Kidney tubule cell (primary cell): ENCODE results near the gene CAMK4.

Source experiments
- DNase-seq: peaks from one replicate; pipeline ENCODE4 v3.0.0-alpha.2; 2018; ENCODE audit warnings: low spot score

Gene CAMK4

DNA sequence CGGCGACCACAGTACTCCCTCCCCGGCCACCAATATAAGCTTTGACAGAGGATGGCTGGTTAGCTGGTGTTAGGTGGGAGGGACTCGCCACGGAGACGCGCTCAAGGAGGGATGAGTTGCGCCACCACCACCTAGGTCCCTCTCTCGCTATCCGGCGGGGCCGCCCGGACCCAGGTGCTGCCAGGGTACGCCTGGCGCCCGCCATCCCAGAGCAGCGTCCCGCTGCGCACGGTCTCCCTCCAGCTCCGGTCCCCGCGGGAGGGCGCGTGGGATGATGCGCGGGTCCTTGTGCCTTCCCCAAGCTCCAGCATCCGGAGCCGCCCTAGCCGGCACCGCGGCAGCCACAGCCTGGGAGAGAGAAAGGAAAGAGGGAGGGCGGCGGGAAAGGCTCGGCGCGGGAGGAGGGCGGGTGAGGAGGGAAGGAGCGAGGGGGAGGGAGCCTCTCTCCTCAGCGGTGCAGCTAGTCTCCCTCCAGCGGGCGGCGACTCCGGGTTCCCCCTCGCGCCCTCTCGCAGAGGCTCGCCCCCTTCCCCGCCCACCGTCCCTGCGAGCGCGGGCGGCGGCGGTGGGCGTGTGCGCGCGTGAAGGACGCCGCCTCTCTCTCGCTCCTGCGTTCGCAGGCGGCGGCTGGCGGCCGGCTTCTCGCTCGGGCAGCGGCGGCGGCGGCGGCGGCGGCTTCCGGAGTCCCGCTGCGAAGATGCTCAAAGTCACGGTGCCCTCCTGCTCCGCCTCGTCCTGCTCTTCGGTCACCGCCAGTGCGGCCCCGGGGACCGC, at the start of gene CAMK4:
TSS of gene CAMK4 (plus strand) at position 598 of the 774 bp plus-strand sequence. CDS start at position 698, 100 bp downstream.
- DNase-seq: peak; percentile 54

DNA sequence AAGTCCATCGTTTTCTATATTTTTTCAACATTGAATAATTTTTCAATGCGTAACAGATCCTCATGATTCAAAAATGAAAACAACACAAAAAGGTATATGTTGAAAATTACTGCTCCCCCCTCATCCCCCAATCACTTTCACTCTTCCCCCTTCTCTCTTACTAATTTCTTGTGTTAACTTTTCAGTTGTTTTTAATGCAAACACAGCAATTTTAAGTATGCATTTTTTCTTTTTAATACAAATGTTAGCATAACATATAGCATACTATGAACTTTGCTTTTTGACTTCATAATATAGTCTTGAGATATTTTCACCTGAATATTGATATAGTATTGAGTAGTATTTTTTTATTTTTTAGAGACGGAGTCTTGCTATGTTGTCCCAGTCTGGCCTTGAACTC, 41.1 kb upstream of the CAMK4 start:
- DNase-seq: no peak

DNA sequence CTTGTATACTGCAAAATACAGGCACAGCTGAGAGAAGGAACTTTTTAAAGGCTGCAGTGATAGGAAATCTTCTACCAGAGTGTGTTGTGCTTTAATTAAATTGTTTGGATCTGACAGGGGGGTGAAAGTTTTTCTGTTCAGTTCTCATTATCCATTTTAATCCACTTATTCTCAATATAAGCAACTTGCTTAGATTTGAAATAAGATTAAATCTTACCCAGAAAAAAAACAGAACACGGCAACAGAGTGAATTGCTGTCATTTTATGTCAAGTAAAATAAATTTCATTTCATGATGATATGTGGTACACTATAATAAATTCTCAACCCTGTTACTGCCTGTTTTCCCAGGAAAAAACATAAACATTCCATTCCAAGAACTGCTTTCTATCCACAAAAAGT, 37.1 kb upstream of the CAMK4 start:
- DNase-seq: no peak

DNA sequence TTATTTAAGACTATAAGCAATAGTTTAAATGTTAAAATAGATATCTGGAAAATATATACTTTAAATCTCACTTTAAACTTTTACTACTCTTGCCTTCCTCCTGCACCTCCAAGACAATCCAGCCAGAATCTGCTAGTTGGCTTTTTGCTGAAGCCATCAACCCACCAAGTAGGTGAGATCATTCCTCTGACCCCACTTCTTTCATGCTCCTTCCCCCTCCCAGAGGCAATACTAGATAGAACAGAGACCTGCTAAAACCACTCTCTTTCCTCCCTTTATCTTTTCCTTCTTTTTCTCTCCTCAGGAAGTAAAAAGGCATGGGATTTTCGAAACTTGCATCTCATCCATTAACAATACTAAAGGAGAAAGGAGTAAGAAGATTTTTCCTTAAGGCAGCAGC, 30.1 kb upstream of the CAMK4 start:
- DNase-seq: no peak

DNA sequence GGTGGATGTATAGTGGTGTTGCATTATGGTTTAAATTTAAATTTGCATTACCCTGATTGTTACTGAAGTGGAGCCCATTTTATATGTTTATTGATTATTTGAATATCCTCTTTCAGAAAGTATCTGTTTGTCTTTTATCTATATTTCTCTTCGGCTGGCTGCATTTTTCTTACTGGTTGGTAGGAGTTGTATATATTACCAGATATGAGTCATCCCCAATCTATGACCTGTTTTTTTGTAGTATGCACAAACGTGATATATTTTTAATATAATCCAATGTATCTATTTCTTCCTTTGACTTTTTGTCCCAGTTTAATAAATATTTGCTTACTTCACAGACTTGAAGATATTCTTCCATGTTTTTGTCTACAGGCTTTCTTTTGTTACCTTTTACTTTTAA, 29.3 kb upstream of the CAMK4 start:
- no peak for DNase-seq

DNA sequence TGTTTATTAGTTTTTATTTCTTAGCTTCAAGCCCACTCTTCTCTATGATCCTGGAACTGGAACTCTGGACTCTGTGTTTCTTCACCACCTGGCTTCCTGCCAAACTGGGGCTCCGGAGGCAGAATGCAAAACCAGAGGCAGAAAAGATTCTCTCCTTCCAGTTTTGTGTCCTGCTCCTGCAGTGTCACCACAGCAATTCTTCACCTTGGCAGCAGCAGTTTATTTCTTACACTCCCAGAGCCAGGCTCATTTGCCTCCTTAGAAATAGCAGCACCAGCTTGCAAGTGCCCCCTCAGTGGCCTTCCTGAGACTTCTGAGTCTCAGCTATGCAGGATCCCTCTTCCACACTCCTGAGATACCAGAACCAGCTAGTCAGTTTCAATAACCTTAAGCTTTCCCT, 26.7 kb upstream of the CAMK4 start:
- no peak for DNase-seq

DNA sequence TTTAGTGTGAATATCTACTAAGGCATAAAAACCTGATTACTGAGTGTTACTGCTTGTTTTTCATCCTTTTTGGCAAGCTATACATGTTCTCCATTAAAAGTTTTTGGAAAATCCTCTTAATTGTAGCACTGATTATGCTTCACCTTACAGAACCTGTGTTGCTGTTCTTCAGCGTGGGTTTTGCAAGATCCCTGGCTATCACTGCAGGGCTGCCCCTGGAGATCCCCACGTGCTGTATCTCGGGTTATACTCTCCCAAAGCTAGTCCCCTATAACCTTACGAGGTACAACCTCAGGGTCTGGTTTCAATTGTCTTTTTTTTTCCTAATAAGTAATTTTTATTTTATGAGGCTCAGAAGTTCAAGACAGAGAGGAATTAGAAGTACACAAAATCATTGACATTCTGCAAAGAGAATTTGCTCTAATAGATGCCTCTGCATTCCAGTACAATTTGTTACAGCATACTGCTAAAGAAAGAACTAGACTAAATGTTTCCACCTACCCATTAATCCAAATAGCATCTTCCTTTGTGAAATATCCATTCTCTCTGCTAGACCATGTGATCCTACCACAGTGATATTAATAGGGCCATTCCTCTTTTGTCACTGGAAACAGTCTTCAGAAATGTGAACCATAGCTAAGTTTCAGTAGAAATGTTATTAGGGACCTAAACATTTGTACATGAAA, 25.8 kb upstream of the CAMK4 start:
- no peak for DNase-seq

DNA sequence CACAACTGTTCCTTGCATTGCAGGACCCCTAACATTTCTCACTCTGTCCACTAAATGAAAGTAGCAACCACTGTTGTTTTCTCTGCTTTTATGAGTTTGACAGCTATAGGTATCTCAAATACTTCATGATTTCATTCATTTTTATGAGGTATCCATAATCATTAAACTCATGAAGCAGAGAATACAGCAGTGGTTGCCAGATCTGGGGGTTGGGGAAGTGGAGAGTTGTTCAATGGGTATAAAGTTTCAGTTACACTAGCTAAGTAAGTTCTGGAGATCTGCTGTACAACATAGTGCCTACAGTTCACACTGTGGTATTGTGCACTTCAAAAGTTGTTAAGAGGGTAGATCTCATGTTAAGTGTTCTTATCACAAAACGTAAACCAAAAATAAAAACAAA, 23.4 kb upstream of the CAMK4 start:
- no peak for DNase-seq

DNA sequence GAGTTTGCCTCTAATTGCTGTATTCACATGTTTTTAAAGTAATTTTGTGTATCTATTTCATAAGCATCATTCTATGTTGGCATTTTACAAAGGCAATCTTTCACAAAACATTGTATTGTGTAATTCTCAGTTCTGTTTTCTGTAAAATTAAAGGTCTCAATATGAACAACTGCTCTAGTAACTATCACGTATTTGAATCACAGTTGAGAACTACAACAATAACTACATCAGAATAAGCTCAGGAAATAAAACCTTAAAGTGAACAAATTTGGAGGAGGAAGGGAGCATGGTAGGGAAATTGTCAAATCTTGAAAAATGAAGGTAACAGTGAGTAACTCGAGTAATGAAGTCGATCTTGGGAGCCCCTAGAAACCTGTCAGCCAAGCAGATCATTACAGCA, 22.5 kb upstream of the CAMK4 start:
- no peak for DNase-seq

DNA sequence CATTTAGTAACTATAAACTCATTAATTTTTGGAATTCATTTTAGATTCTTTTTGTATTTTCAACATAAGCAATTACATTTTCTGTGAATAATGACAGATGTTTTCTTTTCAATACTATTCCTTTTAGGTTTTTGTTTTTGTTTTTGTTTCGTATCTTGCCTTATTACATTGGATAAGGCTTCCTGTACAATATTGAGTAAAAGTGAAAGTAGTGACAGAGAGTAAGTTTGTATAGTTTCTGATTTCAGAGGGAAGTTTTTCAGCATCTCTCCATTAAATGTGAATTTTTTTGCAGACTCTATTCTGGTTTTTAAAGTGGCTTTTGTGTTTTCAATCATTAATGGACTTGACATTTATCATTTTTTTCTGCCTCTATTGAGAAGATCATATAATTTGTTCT, 12.8 kb upstream of the CAMK4 start:
- DNase-seq: no peak

DNA sequence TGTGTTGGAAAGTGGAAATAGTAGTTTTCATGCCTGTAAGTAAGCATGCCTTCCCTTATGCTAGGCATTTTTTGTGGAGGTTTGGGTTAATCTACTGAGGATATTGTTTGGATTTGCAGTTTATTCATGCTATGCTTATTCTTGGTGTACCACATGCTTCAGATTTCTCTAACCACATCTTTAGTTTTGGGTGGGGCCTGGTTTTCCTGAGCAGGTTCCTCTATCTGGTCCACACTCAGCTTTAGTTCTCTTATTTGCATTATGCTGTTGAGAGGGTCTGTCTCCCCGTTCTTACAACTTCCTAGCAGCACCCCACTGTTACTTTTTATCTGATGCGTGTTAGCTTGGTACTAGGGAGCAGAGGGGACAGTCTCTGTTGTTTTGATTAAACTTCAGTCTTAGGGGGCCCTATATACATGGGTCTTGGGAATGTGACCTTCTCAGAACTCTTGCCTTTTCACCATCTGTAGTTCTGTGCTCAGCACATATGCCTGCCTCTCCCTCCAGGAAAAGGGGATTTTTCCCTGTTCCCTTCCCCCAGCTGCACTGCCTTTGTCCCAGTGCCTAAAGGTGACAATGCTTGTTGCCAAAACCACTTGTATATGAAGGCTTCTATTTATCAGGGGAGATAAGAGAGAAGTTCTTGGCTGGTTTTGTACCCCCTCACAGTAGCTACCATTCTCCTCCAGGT, 10.0 kb upstream of the CAMK4 start:
- DNase-seq: no peak

DNA sequence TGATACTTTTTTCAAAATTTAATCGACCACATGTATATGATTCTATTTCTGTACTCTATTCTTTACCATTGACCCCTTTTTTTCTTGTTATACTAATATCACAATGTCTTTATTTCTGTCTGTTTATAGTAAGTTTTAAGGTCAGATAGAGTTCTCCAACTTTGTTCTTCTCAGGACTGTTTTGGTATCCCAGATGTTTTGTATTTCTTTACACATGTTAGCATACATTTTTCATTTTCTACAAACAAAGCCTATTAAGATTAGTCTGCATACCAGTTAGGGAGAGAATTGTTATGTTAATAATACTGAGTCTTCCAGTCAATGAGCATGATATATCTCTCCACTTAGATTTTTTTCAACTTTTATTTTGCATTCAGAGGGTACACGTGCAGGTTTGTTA, 8.2 kb upstream of the CAMK4 start:
- DNase-seq: no peak

DNA sequence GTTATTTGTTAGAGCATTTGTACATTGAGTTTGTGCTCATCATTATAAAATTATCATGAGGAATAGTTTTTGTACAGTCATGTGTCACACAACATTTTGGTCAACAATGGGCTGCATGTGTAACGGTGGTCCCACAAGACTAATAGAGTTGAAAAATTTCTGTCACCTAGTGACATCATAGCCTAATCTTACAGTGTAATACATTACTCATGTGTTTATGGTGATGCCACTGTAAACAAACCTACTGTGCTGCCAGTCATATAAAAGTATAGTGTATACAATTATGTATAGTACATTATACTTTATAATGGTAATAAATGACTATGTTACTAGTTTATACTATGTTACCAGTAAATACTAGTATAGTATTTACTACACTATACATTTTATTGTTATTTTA, 3.0 kb upstream of the CAMK4 start:
- no peak for DNase-seq

DNA sequence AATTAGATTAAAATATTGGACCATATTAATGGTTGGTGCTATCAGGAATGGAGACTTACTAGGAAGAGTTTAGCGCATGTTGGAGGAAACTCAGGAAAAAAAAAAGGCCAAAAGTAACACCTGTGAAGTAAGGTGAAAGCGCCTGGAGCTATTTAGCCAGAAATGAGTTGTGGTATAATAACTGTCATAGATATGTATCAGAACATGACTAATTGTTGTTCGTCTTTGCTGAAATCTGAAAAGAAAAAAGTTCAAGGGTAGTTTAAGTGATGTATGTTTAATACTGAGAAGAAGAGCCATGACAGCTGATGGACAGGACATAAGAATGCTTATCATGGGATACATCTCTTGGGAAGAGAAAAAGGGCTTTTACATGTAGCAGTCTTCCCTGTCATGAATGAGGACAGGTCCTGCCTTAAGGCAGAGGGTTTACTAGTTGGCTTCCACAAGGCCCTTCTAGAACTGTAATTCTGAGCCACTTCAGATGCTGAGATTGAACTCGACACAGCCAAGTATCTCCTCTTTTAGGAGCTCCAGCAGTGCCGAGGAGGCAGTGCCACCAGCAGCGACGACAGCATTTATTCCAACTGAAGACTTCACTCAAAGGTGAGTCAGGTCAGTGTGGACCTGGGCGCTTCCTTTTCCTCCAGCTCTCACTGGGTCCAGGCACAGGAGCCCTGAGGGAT, 940 bp upstream of the CAMK4 start:
- no peak for DNase-seq

DNA sequence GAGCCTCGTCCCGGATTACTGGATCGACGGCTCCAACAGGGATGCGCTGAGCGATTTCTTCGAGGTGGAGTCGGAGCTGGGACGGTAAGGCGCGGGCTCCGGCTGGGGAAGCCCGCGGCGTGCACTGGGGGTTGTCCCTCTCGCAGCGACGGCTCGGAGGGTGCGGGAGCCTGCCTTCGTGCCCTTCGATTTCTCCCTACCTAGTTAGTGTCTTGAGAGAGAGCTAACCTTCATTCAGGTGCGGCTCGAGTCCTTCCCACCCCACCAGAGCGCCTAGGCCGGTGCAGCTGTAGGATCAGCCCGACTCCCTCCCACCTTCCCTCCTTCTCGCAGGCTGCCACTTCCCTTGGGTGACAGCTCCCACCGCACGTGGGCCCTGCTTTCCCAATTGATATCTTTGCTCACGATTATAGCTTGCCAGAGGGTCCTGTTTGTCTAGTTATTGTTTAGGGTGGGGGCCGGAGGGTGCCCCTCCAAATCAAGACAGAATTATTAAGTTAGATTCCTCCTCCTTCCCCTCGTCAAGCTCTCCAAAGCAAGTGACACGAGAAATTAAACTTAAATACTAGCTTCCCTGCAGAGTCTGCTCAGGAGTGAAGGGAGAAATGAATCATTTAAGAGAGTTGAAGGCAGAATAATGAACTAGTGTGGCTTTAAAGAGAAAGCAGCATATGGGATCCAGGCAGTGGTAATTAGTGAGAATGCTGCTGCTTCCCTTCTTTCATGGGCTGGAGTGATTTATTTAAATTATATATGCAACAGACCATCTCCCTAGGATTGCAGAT, 569 bp downstream of the CAMK4 start:
- no peak for DNase-seq

DNA sequence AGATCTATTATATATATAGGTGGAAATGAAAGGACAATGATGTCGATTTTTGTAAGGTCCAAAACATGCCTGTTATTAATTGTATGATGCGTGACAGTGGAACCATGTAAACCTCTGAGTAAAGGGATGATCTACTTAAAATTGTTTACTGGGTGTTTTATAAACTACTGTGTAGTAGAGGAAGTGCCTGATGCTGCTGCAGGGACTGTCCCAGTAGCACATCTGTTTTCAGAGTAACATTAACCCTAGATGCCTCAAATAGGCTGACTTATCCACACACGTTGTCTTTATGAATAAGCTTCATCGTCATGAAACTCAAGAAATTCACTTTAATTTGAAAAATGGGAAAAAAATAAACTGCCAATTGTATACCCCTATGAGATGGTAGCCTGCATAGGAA, 1.7 kb downstream of the CAMK4 start:
- DNase-seq: no peak

DNA sequence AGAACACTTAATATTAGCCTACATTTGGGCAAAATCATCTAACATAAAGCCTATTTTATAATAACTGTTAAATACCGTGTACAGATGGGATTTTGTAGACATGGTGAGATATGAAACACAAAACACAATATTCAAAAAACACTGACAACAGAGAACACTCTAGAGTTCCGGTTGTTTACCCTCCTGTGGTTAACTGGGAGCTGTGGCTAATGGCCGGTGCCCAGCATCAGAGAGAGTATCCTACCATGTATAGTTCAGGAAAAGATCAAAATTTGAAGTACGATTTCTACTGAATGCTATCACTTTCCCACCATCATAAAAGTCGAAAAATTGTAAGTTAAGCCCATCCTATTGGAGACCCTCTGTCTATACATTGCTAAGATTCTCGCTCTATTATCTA, 2.4 kb downstream of the CAMK4 start:
- DNase-seq: no peak

DNA sequence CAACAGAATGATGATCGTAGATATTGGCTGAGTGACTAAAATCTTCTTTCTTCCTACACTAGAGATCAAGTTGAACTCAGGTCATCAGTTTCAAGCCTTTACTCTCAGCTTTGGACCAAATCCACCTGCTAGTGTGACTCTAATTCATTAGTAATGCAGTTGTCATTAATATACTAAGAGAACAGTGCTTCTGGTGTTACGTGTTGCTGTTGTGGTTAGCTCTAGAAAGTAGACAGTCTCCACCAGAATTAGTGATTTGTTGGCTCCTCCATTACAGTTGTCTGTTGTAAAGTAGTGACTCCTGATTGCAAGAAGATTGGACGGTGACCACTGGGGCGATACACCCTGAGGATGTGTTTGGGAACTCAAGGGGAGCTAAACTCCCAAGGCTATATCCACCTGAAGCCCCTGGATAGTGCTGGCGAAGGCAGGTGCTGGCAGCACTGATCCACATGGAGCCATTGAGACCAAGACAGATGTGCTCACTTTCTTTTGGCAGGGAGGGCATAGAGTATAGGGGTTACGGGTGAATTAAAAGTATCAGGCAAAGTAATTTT, 3.1 kb downstream of the CAMK4 start:
- no peak for DNase-seq

DNA sequence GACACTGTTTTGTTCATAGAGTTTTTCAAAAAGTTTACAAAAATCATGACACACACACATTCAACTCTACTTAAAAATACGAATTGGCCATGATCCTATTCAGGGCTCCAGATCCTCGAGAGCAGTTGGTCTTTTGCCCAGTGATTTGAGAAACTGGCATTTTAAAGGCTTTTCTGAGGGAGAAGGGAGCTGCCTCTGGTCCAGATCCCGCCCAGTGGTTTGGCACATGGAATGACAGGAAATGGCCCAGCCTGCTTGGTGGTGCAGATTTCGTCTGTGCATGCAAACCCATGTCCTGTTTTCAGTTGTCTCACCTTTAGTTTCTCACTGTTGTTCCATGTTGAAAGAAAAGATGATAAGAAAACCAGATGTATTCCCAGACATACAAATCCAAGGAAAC, 3.6 kb downstream of the CAMK4 start:
- peak; percentile 4 for DNase-seq

DNA sequence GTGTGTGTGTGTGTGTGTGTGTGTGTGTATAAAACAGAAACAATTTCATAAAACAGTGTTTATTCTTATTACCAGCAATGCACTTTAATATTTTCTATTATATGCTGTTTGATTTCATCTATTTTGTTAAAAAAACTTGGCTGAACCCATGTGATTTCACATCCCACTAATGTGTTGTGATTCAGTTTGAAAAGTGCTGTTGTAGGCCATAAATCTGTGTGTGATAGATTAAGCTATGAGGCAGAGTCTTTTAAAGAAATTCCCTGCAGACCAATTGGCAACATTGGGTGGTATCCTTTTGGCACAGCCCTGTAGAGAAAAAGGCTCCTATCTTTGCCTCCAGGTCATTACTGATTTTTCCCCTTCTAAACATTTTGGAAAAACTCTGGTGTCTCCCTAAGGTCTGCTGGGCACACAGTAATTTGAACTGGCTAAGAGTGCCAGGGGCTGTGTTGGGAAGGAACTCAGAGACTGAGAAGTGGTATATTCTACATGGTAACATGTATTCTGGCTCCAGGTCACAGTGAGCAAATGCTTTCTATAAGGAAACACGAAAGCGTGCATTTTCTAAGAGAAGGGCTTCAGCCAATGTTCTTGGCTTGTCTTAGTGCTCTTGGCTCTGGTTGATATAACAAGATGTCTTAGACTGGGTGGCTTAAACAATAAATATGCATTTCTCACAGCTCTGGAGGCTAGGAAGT, 4.5 kb downstream of the CAMK4 start:
- no peak for DNase-seq
